PFSK-1 (cell line): ENCODE data around the gene TCF25.

Experiments
- POLR2AphosphoS5 ChIP-seq: IDR thresholded peaks from 2 replicates; pipeline ENCODE4 v1.6.1; 2012; ENCODE audit warnings: low read depth, mild to moderate bottlenecking, control low read depth, low read length, moderate library complexity
- REST ChIP-seq, 2 experiments: IDR thresholded peaks; 2 replicates each; pipeline versions ENCODE4 v1.6.1 to v1.8.0; 2011 to 2012; ENCODE audit warnings: low read depth in 2 of 2, low read length in 2 of 2, control low read depth in 1 of 2, inconsistent platforms in 1 of 2, mild to moderate bottlenecking in 1 of 2, moderate library complexity in 1 of 2; ENCODE audit not compliant: insufficient read depth in 1 of 2
- SIN3A ChIP-seq: IDR thresholded peaks from 2 replicates; pipeline ENCODE4 v1.6.1; 2012; ENCODE audit warnings: mild to moderate bottlenecking, low read length, moderate library complexity, borderline replicate concordance; ENCODE audit not compliant: insufficient read depth
- TAF1 ChIP-seq: IDR thresholded peaks from 2 replicates; pipeline ENCODE4 v1.6.1; 2012; ENCODE audit warnings: low read length, control low read depth, borderline replicate concordance; ENCODE audit not compliant: insufficient read depth

- TF ChIP-seq SIN3A (no peak), REST (IDR thresholded peaks at IDR 0.05; ENCODE audit: insufficient read depth in 1 of 2, low read depth in 2 of 2, low read length in 2 of 2) (no peak), POLR2AphosphoS5 (no peak), TAF1 (no peak)
These were observed 39.2 kb downstream of the TCF25 start for GRCh38 chr16:89912627-89913026.
